HG03135 (cell line): Measurements from ENCODE around the gene BAD.
"Not testable (repeated sequence)": the region's sequence is repeated elsewhere in the genome, so short reads cannot be mapped to it uniquely, and the experiment has no call there.

Source experiments
- ATAC-seq: cut with Tn5 transposase; IDR thresholded peaks from one replicate; pipeline ENCODE4 v1.9.1; 2021; ENCODE audit warnings: mild to moderate bottlenecking, moderate library complexity; ENCODE audit not compliant: unreplicated experiment

The BAD gene

DNA sequence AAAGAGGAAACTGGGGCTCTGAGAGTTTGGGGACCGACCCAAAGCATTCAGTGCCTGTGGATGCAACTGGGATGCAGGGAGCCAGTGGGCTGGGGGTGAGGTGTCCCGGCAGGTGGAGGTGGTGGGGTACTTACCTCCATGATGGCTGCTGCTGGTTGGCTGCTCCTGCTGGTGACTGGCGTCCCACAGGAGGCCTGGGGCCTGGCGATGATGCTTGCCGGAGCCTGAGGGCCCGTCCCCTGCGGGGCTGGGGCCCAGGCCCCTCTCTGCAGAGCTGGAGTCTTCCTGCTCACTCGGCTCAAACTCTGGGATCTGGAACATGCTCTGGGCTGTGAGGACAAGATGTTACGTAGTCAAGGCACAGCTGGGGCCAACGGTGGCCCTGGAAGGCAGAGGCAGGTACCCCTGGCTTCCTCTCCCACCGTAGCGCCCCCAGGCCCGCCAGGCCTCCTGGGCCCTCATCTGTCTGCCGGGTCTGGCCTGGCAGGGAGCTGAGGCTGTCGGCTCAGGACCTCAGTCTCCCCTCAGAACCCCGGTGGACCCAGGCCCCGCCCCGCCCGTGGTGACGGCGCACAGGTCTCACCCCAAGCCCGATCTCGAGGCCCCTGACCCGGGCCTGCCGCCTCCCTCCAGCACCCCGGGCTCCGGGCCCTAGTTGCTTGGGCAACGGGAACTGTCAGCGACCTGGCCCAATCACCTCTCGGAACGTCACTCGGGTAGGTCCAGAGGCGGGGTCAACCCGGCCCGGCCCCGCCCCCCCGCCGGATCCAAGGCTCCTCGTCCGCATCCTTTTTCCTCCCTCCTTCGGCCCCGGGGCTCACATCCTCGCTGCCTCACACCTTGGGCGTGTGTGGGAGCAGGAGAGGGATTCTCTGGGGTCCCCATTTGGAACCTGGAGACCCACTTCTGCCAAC, at the start of gene BAD:
BAD (minus strand) TSS at position 618 of the 914 bp plus-strand sequence; CDS start at position 321, 297 bp downstream.
- ATAC-seq = peak; percentile 62

DNA sequence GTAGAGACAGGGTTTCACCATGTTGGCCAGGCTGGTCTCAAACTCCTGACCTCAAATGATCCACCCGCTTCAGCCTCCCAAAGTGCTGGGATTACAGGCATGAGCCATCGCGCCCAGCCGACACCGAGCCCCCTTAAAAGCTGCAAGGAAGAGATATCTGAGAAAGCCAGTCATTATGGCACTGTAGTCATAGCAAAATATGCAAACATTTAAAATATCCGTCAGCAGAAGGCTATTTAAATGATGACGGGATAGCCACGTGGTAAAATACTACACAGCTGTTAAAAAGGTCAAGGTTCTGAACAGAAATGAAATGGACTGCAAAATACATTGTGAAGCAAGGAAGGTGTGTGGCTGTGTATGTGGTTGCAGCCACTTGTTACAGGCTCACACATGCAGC, 49.1 kb upstream of the BAD start:
- ATAC-seq = no peak

DNA sequence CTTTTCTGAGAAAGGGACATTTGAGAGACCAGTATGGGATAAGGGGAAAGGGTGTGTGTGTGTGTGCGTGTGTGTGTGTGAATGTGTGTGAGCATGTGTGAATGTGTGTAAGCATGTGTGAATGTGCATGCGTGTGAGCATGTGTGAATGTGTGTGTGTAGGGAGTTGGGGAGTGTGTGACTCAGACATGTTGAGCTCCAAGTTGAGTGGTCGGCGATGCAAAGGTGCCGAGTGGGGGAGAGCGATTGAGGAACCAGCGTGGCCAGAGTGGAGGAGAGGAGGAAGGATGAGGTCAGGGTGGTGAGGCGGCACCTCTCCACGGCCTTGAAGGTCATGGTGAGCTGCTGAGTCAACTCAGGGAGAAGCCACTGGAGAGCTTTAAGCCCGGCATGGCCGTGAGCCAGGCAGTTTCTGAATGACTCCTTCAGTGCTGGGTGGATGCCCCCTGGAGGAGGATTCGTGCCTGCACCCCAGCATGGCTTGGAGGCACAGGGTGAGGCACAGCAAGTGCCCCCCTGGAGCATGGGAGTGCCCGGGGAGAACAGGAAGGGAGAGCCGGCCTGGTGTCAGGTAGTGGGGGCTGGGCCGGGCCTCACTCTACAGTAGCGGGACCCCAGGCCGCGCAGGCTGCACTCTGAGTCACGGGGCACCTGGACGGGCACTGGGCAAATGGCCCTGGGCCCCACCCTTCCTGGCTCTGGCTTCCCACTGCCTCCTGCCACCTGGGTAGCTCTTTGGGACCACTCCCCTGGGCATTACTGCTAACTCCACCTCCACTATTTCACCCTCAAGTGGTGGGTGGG, 47.3 kb upstream of the BAD start:
- no peak for ATAC-seq

DNA sequence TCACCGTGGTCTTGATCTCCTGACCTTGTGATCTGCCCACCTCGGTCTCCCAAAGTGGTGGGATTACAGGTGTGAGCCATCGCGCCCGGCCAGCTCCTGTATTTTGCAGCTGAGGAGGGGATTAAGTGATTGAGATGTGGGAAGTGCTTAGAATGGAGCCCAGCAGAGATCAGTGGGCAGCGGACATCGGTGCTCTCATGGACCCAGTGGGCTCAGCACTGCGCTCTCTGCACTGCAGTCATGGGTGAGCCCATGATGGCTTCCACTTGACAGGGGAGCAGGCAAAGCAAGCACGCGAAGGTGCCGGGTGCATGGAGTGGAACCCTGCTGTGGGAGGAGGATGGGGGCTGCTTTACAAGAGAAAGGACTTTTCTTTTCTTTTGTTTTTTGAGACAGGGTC, 46.4 kb upstream of the BAD start:
- ATAC-seq = no peak

DNA sequence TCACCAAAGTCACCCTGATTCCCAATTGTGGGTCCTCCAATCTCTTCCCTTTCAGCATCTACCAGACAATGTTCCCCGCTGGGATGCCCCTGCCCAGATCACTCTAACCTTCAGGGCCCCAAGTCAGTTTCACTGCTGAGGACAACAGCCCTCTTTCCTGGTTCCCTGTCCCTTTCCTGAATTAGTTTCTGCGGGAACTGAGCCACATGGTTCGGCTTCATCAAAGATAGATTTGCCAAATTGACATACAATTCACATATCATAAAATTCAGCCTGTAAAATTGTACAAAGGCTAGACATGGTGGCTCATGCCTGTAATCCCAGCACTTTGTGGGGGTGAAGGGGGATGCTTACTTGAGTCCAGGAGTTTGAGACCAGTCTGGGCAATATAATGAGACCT, 43.5 kb upstream of the BAD start:
- ATAC-seq = no peak

DNA sequence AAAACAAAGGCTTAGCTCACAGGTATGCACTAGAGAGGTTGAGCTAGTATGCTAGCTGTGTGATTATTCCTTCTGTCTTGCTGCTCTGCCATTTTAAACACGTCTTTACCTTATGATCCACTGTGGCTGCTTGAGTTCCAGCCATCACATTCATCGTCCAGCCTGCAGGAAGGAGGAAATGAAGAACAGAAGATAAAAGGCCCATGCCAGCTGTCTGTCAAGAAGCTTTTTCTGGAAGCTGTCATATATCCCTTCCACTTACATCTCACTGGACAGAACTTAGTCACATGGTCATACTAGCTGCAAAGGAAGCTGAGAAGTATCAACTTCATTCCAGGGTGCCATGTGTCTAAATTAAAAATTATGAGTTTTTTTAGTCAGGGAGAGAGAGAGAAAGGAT, 42.9 kb upstream of the BAD start:
- ATAC-seq = no peak

DNA sequence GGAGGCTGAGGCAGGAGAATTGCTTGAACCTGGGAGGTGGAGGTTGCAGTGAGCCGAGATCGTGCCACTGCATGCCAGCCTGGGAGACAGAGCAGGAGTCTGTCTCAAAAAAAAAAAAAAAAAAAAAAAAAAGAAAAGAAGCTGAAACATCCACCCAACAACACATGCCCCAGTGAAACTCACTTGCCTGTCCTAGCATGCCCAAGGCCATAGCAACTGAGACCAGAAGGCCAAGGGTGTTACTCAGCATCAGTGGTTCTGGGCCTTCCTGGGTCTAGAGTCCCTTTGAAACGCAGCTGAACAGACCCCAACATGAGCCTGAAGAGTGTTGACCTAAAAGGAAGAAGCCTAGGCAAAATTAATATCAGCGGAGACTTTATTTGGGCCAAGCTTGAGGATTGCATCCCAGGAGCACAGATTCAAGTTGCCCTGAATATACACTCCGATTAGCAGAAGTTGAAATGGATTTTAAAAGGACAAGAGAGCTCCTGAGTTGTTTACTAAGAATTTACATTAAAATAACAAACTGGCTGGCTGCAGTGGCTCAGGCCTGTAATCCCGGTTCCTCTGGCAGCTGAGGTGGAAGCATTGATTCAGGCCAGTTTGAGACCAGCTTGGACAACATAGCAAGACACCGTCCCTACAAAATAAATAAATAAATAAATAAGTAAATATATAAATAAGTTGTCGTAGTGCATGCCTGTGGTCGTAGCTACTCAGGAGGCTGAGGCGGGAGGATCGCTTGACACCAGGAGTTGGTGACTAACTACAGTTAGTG, 40.4 kb upstream of the BAD start:
- ATAC-seq = no peak

DNA sequence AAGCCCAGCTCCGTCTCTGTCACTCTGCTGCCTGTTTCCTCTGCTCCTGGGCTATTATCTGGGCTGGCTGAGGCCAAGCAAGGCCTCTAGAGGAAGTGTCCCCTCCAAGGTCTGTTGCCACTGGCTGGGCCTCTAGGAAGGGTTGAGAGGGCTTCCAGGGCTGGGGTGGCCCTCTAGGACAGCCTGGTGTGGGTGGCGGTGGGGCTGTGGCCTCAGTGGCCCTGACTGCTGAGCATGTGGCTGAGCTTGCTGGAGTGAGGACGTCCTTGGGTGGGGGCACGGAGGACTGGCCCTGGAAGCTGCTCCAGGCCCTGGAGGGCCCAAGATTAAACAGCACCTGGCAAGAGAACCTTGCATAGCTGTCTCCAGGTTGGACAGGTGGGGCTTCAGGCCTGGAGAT, 39.5 kb upstream of the BAD start:
- not testable (repeated sequence) for ATAC-seq

DNA sequence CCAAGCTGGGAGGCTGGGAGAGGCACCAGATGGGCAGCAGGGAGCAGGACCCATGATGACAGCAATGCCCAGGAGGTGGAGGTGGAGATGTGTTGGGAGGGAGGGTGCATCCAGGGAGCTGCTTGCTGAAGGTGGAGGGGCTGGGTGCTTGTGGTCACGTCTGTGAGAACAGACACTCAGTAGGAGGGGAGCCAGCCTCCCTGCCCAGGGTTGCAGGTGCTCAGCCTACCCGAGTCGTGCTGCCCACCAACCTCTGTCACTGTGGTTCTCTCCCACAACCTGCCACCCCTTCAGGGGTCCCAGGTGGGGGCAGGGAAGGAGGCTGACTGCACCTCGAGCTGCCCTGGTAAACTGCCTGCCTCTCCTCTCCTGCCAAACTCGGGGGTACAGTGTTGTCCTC, 38.9 kb upstream of the BAD start:
- no peak for ATAC-seq

DNA sequence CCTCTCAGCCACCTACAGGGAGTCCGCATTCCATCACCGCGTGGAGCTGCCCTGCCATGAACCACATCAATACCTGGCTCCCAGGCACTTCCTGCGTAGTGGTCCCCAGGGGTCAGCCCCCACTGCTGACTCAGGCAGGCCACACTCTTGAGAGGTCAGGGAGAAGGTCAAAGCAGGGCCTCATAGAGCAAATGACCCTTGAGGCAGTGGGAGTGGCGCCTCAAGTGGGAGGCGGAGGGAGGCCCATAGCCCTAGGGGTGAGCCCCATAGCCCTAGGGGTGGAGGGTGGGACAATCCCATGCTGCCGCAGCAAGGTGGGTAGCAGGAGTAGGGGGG, 38.4 kb upstream of the BAD start:
- no peak for ATAC-seq

DNA sequence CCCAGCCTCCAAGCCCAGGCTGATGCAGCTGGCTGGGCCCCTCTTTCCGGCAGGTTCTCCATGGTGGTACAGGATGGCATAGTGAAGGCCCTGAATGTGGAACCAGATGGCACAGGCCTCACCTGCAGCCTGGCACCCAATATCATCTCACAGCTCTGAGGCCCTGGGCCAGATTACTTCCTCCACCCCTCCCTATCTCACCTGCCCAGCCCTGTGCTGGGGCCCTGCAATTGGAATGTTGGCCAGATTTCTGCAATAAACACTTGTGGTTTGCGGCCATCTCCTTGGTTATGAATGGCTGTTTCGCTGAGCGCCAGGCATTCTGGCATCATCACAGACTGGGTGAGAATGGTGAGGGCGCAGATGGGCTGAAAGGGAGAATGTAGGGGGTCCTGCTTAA, 37.1 kb upstream of the BAD start:
- no peak for ATAC-seq

DNA sequence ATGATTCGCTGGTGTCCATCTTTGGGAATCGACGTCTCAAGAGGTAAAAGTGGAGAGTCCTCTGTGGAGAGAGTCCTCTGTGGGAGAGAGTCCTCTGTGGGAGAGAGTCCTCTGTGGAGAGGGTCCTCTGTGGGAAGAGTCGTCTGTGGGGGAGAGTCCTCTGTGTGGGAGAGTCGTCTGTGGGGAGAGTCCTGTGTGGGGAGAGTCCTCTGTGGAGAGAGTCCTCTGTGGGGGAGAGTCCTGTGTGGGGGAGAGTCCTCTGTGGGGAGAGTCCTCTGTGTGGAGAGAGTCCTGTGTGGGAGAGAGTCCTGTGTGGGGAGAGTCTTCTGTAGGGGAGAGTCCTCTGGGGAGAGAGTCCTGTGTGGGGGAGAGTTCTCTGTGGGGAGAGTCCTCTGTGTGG, 36.6 kb upstream of the BAD start:
- ATAC-seq = no peak

DNA sequence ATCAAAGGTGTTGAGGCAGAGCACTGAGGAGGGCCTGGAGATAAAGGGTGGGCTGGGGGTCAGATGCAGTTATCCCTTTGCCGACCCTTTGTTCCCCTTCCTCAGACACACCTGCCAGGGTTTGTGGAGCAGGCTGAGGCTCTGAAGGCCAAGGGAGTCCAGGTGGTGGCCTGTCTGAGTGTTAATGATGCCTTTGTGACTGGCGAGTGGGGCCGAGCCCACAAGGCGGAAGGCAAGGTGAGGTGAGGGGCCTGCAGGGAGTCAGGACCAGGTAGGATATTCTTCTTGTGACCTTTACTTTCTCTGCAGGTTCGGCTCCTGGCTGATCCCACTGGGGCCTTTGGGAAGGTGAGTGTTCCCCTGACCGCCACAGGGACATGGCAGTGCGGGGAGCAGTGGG, 36.1 kb upstream of the BAD start:
- ATAC-seq = no peak

DNA sequence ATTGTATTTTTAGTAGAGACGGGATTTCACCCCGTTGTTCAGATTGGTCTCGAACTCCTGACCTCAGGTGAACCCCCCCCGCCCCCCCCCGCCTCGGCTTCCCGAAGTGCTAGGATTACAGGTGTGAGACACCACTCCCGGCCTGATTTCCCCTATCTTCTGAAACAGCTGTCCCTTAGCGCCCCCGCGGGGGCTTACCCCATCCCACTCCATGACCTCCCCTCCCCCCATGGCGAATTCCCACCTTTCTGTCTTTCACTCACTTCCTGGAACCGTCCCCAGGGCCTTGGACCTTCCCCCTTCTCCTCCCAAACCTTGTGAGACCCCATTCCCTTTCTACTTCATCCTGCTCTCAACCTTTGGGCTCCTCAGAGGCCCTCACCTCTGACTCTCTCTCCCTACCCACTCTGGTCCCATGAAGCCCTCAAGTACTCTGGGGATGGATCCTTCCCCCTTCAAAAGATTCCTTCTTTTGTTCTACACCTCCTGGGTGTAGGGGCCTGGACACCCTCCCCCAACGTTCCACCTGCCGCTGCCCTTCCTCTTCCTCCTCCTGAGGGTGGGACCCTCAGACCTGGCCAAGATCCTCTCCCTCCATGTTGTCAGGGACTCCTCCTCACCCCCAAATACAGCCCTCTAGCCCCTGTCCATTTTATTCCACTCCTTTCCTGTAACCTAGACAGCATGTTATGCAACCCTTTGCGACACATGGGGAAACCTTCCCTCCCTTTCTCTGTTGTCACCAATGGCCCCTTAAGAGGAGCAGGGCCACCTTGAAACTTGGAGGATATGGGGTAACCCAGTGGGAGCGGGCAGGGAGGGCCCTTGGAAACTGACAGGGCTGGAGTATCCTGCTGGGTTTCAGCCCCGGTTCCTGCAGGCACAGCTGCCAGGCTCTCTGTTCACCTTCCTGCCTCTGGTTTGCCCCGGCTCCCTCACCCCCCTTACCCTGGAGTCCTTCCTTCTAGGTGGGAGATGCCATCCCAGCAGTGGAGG, 34.6 kb upstream of the BAD start:
- no peak for ATAC-seq

DNA sequence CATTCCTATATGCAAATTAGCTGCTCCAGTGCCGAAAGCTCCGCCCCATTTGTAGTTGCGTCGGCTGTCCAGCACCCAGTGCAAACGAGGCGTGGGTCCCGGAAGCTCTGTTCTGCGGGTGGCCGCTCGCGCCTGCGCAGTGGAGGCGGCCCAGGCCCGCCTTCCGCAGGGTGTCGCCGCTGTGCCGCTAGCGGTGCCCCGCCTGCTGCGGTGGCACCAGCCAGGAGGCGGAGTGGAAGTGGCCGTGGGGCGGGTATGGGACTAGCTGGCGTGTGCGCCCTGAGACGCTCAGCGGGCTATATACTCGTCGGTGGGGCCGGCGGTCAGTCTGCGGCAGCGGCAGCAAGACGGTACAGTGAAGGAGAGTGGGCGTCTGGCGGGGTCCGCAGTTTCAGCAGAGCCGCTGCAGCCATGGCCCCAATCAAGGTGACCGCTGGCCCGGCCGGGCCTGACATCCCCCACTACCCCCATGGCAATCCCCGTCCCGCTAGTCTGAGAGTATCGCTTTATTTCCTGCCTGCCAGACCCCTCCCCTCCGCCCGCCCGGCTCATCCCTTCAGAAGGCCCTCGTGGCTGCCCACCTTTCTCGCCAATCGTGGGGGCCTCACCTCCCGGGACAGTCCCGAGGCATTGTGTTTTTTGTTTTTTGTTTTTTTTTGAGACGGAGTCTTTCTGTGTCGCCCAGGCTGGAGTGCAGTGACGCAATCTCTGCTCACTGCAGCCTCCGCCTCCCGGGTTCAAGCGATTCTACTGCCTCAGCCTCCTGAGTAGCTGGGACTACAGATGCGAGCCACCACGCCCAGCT, 33.7 kb upstream of the BAD start, which contains the start of gene PRDX5:
PRDX5 (plus strand) TSS at position 161 of the 805 bp plus-strand sequence; CDS start at position 256, 95 bp downstream.
- peak; percentile 68 for ATAC-seq

DNA sequence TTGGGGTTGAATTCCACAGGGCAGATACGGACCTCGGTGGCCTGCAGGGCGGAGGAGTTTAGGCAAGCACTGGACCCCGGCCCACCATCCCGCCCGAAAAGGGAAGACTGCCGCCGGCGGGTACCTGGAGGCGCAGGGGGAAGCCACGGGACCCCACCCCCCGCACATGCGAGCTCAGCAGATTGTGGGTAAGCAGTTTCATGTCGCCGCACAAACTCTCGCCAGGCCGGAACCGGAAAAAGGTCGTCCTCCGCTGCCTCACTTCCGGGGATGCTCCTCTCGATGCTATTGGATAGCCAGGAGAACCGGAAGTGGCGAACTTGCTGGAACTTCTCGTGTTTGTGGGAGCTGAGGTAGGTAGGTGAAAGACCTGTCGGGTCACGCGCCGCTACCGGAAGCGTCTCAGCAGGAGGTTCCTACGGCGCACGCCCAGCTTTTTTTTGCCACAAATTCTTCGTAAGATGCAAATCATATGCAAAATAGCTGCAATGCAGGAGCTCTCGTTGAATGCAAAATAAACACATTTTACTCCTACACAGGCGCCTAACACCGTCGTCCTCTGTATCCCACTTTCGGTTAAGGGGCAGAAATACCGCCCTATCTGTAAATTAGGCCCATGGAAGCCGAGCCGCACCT, 33.0 kb upstream of the BAD start, which contains the start of gene TRMT112:
TRMT112 (minus strand) TSS at position 235 of the 636 bp plus-strand sequence; CDS start at position 202, 33 bp downstream.
- peak; percentile 54 for ATAC-seq

DNA sequence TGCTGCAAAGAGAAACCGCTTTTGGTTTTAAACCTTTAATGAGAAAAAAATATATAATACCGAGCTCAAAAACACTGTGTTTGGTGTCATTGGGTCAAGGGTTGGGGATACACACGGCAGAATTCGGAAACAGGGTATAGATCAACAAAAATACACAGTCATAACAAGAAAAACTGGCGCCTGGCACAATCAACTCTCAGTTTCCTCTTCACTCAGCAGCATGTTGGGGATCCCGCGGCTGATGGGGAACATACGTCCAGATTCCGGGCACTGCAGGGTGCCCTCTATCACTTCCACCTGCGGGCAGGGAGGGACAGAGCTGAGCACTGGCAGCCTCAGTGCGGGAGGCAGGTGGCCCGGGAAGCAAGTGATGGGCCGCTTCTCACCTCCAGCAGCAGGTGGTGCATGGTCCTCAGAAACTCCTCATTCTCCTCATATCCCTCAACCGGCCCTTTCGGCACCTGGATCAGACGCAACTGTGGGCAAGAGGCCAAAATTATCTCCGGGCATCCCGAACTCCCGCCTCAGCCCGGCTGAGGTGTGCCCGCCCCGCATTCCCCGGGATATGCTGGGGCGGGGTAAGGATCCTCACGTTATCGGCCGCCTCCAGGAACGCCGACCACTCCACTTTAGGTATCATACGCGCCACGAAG, 32.3 kb upstream of the BAD start:
- ATAC-seq = peak; percentile 12
